Posterior vena cava (tissue), 2 donors: ENCODE results near the gene OLFM1. TPM values are rescaled to one million over a fixed set of nuclear protein-coding genes. Genes with fewer than 3 reads are reported as not detected.
"Not testable (repeated sequence)": the region's sequence is repeated elsewhere in the genome, so short reads cannot be mapped to it uniquely, and the experiment has no call there.

ENCODE experiments used
- DNase-seq: peaks from one replicate; pipeline ENCODE4 v3.0.0-alpha.2; 2020; ENCODE audit warnings: low spot score
- intact Hi-C, 2 donors: fragments of 100-400 bp; cut with DNase I; formaldehyde crosslinking; loops; one replicate each; pipeline versions ENCODE4 v1.14.1 to v1.14.2; 2022 to 2023
- total RNA-seq, 2 donors: library from RNA; stranded (reverse); fragmentation: NEBNext Ultra II Directional; extraction: Animal tissue kit (Norgen Biotek cat#: 25700); gene quantifications; one replicate each; pipeline ENCODE4 v1.2.1, GENCODE V29; 2021
- donor health status: DM: yes; HTN: yes; CAD: no.
- donor health status: DM: yes; HTN: yes; CAD: no.

Gene OLFM1
- total RNA-seq, 2 donors from 2014 or later, result 29.2 to 38.2 TPM

DNA sequence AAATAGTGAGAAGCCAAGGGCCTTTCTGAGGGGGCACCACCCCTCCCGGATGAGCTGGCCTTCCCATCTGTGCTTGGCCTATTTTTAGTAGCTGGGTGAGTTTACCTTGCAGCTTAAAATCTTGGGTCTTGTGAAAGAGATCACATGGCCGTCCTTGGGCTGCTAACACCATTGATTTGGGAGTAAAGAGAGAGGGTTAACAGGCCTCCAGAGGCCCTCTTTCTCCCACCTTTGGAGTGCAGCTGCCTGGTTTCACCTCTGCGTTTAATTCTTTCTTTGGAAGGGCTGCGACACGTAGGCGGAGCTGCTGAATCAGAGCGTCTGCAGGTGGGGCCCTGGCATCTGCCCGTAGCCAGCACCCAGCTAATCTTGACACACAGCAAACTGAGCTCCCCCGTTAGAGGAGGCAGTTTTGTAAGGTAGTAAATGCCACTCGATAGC lies 12.8 kb downstream of the OLFM1 start:
- intact Hi-C loops, result loop anchor here in 1 of 2 donors (5.0 kb wide), 1 partner anchor 77 kb away; no protein-coding TSS in a partner anchor
- no peak for DNase-seq

DNA sequence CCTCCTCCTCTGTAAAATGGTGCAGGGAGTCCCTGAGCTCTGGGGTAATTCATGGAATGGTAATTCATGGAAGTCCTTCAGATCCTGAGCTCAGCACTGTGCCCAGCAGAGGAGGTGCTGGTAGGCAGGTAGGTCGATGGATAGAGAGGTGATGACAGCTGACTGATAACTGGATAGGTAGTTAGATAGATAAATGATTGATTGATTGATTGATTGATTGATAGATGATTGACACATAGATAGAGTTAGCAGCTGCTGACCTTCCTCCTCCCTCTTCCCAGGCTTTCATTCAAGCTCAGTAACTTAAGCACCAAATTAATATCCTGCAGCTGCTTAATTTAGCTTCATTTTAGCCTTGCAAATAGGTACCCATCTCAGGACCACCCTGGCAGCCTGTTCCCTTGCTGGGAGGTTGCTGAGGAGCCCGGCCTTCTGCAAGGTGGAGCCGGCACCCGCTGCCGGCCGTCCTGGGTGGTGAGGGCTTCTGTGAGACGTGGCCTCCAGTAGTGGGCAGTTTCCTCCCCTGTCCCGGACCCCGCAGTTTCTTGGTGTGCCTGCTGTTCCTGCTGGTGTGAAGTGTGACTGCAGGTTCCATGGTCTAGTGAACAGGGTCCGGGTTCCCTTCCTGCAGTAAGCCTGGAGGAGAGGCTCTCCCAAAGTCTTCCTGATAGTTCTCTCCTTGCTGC lies 13.4 kb downstream of the OLFM1 start:
- no peak for DNase-seq
- intact Hi-C loops, result loop anchor here in 1 of 2 donors (5.0 kb wide), 1 partner anchor 76 kb away; no protein-coding TSS in a partner anchor

DNA sequence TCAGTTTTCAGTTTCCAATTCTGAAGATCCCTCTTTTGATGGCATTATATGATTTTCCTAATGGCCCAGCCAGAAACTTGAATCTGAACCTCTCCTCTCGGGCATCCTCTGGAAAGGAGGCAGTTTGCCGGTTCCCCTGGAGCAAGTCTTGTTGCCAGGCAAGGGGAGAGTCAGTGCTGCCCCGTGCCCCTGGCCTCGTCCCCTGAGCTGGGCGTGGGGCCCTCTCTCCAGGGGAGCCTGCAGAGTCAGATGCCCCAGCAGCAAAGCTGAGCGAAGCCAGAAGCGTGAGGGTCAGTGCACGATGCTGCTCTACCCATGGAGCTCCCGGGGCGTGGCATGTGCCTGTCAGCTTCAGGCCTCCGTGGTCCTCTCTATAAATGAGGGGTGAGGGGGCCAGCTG lies 14.0 kb downstream of the OLFM1 start:
- intact Hi-C loops, result loop anchor here in 1 of 2 donors (5.0 kb wide), 1 partner anchor 76 kb away; no protein-coding TSS in a partner anchor
- no peak for DNase-seq

DNA sequence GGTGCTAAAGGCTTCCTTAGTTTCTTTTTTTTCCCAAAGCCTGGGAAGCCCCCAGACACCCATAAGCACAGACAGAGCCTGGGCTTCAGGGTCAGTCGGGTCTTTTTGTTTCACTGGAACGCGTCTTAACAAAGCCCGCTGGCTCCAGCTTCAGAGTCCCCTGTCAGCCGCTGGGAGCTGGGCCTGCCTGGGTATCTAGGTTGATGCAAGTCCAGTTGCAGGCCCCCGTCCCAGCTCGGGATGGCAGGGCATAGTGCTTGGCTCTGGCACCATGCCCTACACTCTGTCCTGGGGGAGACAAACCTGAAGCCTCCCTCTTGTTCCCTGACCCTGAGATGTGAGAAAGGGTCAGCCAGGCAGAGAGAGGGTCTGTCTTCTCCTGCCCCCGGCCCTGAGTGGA lies 14.5 kb downstream of the OLFM1 start:
- intact Hi-C loops, result loop anchor here in 1 of 2 donors (5.0 kb wide), 1 partner anchor 75 kb away; no protein-coding TSS in a partner anchor
- no peak for DNase-seq

DNA sequence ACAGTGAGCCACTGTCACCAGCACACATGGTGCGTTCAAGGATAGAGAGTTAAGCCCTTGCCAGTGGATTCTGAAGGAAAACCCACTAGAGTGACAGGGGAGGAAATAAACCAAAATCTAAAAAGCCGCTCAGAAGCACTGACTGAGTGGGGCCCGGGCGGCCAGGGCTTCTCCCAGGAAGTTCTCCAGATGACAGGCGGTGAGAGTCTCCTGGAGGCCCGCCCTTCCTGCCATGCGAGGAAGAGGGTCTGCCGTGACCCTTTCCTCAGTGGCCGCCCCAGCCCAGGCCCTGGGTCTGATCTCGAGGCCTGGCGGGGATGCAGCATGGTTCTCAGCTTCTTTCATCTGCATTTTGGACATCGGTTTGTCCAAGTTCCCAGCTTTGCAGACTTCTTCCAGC lies 14.9 kb downstream of the OLFM1 start:
- intact Hi-C loops, result loop anchor here in 1 of 2 donors (5.0 kb wide), 1 partner anchor 75 kb away; no protein-coding TSS in a partner anchor
- DNase-seq, result no peak

GRCh38 chr9:135103001-135103446 lies 15.6 kb downstream of the OLFM1 start:
- intact Hi-C loops, result loop anchor here in 1 of 2 donors (5.0 kb wide), 1 partner anchor 74 kb away; no protein-coding TSS in a partner anchor
- no peak for DNase-seq

DNA sequence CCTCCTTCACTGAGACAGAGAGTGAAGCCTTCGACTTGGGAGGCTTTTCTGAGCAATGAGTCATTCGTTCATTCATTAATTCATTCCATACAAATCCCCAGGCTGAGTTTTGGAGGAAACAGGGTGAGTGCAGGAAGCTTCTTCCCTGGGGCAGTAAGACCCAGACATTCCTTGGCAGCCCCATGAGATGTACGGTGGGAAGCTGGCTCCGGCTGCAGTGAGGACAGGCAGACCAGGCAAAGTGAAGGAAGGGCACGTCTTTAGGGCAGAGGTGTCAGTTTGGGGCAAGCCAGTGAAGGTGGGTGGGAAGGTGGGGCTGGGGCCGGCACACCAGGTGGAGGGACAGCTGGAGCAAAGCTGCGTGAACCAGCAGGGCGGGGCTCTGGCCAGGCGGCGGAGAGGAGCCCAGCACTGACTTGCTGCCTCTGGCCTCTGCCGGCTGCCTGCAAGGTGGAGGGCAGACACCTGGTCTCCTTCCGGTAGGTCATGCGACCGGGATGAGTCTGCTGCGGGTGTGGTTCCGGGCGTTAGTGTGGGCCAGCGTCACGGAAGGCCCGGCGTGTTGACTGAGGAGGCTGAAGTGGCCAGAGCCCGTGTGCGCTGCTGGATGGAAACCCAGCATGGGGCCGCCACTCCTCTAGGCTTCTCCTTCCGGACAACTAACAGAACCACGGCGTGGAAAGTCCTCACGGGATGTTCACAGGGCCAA lies 16.6 kb downstream of the OLFM1 start:
- no peak for DNase-seq
- intact Hi-C loops, result loop anchor here in 1 of 2 donors (5.0 kb wide), 1 partner anchor 73 kb away; no protein-coding TSS in a partner anchor

- intact Hi-C loops, result loop anchor here in 1 of 2 donors (5.0 kb wide), 1 partner anchor 73 kb away; no protein-coding TSS in a partner anchor
- DNase-seq, result no peak
Measured at GRCh38 chr9:135104761-135105160, 17.3 kb downstream of the OLFM1 start.

DNA sequence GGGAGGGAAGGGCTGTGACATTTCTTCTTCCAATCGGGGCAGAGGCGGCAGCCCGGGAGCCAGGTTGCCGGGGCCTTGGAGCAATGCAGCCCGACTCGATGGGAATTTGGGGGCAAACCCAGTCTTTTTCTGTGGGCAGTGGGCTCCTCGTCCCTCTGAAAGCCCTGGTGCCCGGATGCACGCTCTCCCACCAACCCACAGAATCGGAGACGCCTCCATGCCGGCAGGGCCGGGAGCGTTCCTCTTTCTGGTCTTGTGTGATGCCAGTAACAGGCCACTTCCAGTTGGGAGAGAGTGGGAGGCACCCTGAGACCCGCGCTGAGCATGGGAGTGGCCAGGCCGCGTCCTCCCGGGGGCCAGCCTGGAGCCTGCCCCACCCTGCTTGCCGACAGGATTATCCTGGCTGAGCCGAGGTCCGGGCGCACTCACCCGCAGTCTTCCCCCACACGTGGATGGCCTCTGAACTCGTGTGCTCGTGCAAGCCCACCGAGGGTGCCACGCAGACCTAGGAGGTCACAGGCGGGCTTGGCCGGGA lies 17.8 kb downstream of the OLFM1 start:
- no peak for DNase-seq
- intact Hi-C loops, result no loop called here

DNA sequence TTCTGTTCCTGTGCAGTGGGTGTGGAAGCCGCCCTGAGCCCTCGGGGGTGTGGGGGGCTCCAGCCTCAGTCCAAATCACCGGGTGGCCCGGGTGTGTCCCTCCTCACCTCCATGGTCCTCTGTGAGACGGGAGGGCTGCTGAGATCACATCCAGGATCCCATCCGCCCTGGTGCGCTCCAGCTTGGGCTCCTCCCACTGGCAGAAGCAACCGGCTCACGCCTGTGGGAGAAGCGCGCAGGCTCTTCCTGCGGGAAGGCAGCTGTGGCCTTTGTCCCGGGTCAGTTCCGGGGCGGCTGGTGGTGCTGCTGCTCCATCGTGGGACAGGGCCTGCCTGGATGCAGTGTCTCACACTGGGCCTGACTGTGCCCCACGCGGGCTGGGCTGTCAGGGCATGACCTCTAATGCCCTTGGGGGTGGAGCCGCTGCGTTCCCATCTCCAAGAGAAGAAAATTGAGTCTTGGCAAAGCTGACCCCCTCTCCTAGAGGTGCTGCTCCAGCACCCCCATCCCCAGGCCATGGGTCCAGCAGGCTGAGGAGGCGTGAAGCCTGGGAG lies 18.5 kb downstream of the OLFM1 start:
- intact Hi-C loops, result no loop called here
- DNase-seq, result no peak

GRCh38 chr9:135106551-135107270 lies 19.2 kb downstream of the OLFM1 start:
- DNase-seq, result no peak
- intact Hi-C loops, result no loop called here

DNA sequence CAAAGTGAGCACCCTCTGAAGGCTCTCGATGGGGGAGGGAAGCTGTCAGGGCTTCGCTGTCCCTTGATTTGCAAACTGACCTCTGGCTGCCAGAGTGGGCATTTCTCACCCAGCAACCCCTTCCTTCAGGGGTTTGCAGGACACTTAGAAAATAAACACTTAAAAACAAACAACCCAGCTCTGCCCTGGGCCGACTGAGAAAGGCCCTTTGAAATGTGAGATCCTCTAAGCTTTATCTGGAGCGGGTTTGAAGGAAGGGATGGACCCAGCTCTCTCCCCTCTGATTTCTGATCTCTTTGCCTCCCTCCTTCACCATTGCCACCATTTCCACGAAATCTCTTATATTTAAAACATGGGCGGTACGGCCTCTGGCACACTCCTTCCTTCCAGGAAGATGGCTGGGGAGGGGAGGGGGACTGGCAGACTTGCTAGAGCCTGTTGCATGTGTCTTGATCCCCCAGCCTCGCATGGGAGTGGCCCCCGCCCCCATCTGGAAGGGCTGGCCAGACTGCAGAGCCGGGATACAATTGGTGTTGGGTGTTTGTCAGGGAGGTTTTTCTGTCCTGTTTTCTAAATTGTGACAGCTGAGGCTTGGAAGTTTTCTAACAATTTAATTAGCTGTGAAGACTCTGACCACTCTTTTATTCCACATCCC lies 20.2 kb downstream of the OLFM1 start:
- intact Hi-C loops, result no loop called here
- no peak for DNase-seq

GRCh38 chr9:135108831-135109510 lies 21.5 kb downstream of the OLFM1 start:
- no peak for DNase-seq

DNA sequence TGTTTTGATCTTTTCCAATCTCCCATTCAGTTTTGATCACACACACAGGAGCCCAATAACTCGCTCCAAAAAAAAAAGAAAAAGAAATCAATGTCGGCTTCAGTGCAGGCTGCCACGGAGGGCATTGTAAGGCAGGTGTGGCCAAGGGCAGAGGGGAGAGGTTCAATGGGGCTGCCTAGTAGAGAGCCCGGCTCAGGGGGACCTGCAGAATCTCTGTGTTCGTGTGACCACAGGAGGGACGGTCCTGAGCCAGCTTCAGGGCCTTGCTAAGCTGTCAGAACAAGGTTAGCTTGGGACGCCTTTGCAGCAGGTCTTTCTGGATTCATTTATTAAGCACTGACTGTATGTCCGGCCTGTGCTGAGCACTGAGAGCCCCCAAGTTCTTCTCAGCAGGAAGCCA lies 22.2 kb downstream of the OLFM1 start:
- intact Hi-C loops, result no loop called here
- no peak for DNase-seq

More at GRCh38 chr9:135108831-135109510, 21.5 kb downstream of the OLFM1 start:
- intact Hi-C loops, result no loop called here

GRCh38 chr9:135110416-135110815 lies 22.9 kb downstream of the OLFM1 start:
- intact Hi-C loops, result no loop called here
- no peak for DNase-seq

DNA sequence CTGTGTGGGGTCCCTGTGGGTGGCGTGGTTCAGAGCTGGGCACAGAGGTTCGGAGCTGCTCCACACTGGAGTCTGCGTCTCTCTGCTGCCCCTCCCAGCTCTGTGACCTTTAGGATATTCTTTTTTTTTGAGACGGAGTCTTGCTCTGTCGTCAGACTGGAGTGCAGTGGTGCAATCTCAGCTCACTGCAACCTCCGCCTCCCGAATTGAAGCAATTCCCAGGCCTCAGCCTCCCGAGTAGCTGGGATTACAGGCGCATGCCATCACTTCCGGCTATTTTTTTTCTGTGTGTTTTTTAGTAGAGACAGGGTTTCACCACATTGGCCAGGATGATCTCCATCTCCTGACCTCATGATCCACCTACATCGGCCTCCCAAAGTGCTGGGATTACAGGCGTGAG lies 24.1 kb downstream of the OLFM1 start:
- intact Hi-C loops, DNase-seq: not testable (repeated sequence)

- no peak for DNase-seq
- intact Hi-C loops, result no loop called here
Measured at GRCh38 chr9:135116371-135116770, 28.9 kb downstream of the OLFM1 start.

DNA sequence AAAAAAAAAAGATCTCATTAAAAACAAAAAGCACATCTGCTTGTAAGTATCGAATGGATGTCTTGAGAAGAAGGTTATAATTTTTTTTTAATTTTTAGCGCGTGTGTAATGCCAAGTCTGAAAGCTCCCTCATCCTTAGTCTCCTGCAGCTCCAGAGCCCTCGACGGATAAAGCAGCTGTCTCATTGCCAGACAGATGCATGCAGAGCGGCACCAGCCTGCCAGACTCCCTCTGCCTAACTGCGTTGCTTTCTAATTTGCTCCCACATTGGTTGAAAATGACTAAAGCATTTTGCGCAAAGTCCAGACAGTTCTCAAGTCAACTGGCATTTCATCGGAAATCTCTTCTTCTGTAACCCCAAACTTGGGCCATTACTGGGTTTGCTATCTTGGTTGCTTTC lies 29.4 kb downstream of the OLFM1 start:
- intact Hi-C loops, result no loop called here
- no peak for DNase-seq
